Measurements from ENCODE around the gene HSD11B1L. TPM values are rescaled to one million over a fixed set of nuclear protein-coding genes. Genes with fewer than 3 reads are reported as not detected.

HSD11B1L gene
- total and polyA plus RNA-seq, 2 donors (not counting 3 experiments of a cell fraction or from before 2014, with no cell fraction given), result 4.4 to 9.1 TPM

GRCh38 chr19:5707576-5708575, 27.0 kb downstream of the HSD11B1L start:
- dilution Hi-C loops (cut with MboI; ENCODE audit: extremely low pct_ligation_motif_present, low sequenced_read_pairs) (no loop called here), intact Hi-C loops (cut with micrococcal nuclease) (no loop called here)
- ChIA-PET CTCF (interaction anchor here (0.7 to 0.8 kb wide), 2 partner anchors 12 to 18 kb away, joined by 3 read pairs; partner anchors contain the start of genes CATSPERD and LONP1), POLR2A (interaction anchor here (1.0 to 2.5 kb wide), 2 partner anchors 12 to 17 kb away, joined by 3 to 6 read pairs; partner anchors contain the start of genes CATSPERD and LONP1)
- Histone ChIP-seq H3K9me3 (replicated peaks; ENCODE audit: control insufficient read depth, insufficient read depth, low read length) (no peaks in the 10 kb centered on the region), H3K79me2 (ENCODE audit: control insufficient read depth, insufficient read depth, low read length) (no peaks in the 10 kb centered on the region), H4K20me1 (replicated peaks; ENCODE audit: control insufficient read depth, extremely low read depth, insufficient read depth, low read length) (no peaks in the 10 kb centered on the region), H3K4me3 (replicated peaks in 1 of 3; ENCODE audit: insufficient read depth in 1 of 3, low read depth in 1 of 3, low read length in 3 of 3) (no peak overlapping the region), H2AFZ (ENCODE audit: low read depth, low read length) (no peak overlapping the region), H3K4me2 (ENCODE audit: insufficient read depth, low read length) (no peak overlapping the region), H3K4me1 (ENCODE audit: control insufficient read depth, extremely low read depth, insufficient read depth, low read length) (peaks cover 2% of the 10 kb centered on the region), H3K36me3 (ENCODE audit: control insufficient read depth in 2 of 2, extremely low read depth in 1 of 2, insufficient read depth in 2 of 2, low read length in 2 of 2) (peaks cover 14 to 55% of the 10 kb centered on the region in 2 experiments), H3K9ac (replicated peaks; ENCODE audit: extremely low read depth, insufficient read depth, low read length) (no peak overlapping the region), H3K27ac (ENCODE audit: insufficient read depth, low read depth, low read length) (no peak overlapping the region), H3K9me1 (replicated peaks; ENCODE audit: control insufficient read depth, extremely low read depth, insufficient read depth, low read length) (no peaks in the 10 kb centered on the region), H3K27me3 (ENCODE audit: control insufficient read depth in 2 of 2, insufficient read depth in 2 of 2, low read length in 2 of 2) (no peaks in the 10 kb centered on the region)
- DNase-seq (ENCODE audit: low read depth, low spot score) (no peak), FAIRE-seq (no peak)
- TF ChIP-seq MYC (IDR thresholded peaks at IDR 0.05; ENCODE audit: low read depth, low read length) (no peak), POLR2AphosphoS5 (IDR thresholded peaks at IDR 0.05; ENCODE audit: insufficient read depth, low read depth, low read length) (peak; percentile 4)
- BruUV-seq (replicated peaks), result no TSS peak

- Histone ChIP-seq H3K4me1 (ENCODE audit: control insufficient read depth, extremely low read depth, insufficient read depth, low read length) (no peaks in the 10 kb centered on the region), H3K9ac (replicated peaks; ENCODE audit: extremely low read depth, insufficient read depth, low read length) (no peak overlapping the region), H2AFZ (ENCODE audit: low read depth, low read length) (no peak overlapping the region), H3K27me3 (ENCODE audit: control insufficient read depth in 2 of 2, insufficient read depth in 2 of 2, low read length in 2 of 2) (no peaks in the 10 kb centered on the region), H4K20me1 (replicated peaks; ENCODE audit: control insufficient read depth, extremely low read depth, insufficient read depth, low read length) (no peaks in the 10 kb centered on the region), H3K4me2 (ENCODE audit: insufficient read depth, low read length) (no peak overlapping the region), H3K79me2 (ENCODE audit: control insufficient read depth, insufficient read depth, low read length) (peaks cover 12% of the 10 kb centered on the region), H3K36me3 (ENCODE audit: control insufficient read depth in 2 of 2, extremely low read depth in 1 of 2, insufficient read depth in 2 of 2, low read length in 2 of 2) (peaks cover 5 to 40% of the 10 kb centered on the region in 2 experiments), H3K9me3 (replicated peaks; ENCODE audit: control insufficient read depth, insufficient read depth, low read length) (no peaks in the 10 kb centered on the region), H3K4me3 (replicated peaks in 1 of 3; ENCODE audit: insufficient read depth in 1 of 3, low read depth in 1 of 3, low read length in 3 of 3) (no peak overlapping the region), H3K27ac (ENCODE audit: insufficient read depth, low read depth, low read length) (no peak overlapping the region), H3K9me1 (replicated peaks; ENCODE audit: control insufficient read depth, extremely low read depth, insufficient read depth, low read length) (no peaks in the 10 kb centered on the region)
- DNase-seq (ENCODE audit: low read depth, low spot score) (no peak), FAIRE-seq (no peak)
- dilution Hi-C loops (cut with MboI; ENCODE audit: extremely low pct_ligation_motif_present, low sequenced_read_pairs) (no loop called here), intact Hi-C loops (cut with micrococcal nuclease) (no loop called here)
- BruUV-seq (replicated peaks), result no TSS peak
- CTCF ChIA-PET, result no interaction called here
- TF ChIP-seq MYC (IDR thresholded peaks at IDR 0.05; ENCODE audit: low read depth, low read length), result no peak
- TF ChIP-seq GATA2 (IDR thresholded peaks at IDR 0.05; ENCODE audit: insufficient read depth, insufficient read length, low read depth, low read length), result no peak
- POLR2A ChIA-PET, result no interaction called here
These were observed 30.2 kb downstream of the HSD11B1L start for GRCh38 chr19:5711025-5711424.

All from endothelial cell of umbilical vein (primary cell).